Left kidney (tissue), 2 donors: ENCODE data around the gene GSDMA. TPM values are rescaled to one million over a fixed set of nuclear protein-coding genes. Genes with fewer than 3 reads are reported as not detected.

ENCODE experiments used
- DNase-seq: peaks from one replicate; pipeline ENCODE4 v3.0.0-alpha.2; 2013
- polyA plus RNA-seq: library from polyadenylated mRNA; unstranded; fragments of 120-200 nt; gene quantifications from one replicate; pipeline ENCODE4 v1.2.1, GENCODE V29; 2013; ENCODE audit not compliant: insufficient read length

The GSDMA gene
- polyA plus RNA-seq, 1 donor, result 2.9 TPM

DNA sequence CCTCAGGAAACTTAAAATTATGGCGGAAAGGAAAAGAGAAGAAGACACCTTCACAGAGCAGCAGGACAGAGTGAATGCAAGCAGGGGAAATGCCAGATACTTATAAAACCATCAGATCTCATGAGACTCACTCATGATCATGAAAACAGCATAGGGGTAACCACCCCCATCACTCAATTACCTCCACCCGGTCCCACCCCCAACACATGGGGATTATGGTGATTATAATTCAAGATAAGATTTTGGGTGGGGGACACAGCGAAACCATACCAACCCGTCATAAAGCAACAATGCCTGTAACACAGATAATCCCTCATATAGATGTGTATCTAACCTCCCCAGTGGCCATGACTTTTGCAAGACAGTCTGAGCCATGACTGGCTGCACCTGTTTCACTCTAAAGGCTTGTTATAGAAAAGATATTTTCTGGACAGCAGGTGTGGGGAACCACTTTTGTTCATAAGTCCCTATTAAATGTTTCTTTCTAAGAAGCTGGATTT, 7.0 kb upstream of the GSDMA start:
- DNase-seq, result no peak

- no peak for DNase-seq
These were observed 2.2 kb upstream of the GSDMA start for GRCh38 chr17:39960524-39961041.

- DNase-seq, result no peak
These were observed 1.0 kb downstream of the GSDMA start for GRCh38 chr17:39963829-39964228.

DNA sequence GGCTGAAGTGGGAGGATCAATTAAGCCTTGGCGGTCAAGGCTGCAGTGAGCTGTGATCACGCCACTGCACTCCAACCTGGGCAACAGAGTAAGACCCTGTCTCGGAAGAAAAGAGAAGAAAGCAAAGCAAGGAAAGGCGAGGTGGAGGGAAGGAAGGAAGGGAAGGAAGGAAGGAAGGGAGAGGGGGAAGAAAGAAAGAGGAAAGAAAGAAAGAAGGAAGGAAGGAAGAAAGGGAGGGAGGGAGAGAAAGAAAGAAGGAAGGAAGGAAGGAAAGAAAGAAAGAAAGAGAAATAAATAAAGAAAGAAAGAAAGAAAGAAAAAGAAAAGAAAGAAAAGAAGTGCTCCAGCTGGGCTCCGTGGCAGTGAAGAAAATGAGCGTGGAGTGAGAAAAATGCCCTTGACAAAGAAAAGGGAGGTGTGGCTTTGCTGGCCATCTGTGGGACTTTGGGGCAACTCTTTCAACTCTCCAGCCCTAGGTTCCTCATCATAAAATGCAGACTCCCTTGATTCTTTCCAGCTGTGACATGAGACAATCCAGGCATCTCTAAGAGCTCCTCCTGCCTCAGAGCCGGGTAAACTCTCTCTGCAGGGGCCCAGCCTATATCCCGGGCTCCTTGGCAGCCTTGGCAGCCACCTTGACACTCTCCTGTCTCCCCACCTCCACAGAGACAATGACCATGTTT, 2.4 kb downstream of the GSDMA start:
- no peak for DNase-seq

DNA sequence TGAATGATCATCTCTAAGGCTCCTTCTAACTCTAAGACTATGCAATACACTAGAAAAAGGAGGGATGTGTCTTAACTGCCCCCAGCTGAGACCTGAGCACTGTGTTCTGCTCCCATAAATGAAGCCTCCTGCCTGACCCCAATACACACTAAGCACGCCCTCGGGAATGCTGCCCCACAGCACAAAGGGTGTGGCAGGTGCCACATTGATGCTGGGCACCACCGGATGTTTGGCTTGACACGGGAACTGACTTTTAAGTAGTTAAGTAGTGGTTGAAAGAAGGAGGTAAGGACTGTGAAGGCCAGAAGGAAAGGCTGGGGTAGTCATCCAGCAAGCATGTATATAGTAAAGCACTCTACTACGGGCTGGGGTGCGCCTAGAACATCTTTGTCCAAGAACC, 4.0 kb downstream of the GSDMA start:
- no peak for DNase-seq

GRCh38 chr17:39968761-39969160, 6.0 kb downstream of the GSDMA start:
- DNase-seq, result no peak

DNA sequence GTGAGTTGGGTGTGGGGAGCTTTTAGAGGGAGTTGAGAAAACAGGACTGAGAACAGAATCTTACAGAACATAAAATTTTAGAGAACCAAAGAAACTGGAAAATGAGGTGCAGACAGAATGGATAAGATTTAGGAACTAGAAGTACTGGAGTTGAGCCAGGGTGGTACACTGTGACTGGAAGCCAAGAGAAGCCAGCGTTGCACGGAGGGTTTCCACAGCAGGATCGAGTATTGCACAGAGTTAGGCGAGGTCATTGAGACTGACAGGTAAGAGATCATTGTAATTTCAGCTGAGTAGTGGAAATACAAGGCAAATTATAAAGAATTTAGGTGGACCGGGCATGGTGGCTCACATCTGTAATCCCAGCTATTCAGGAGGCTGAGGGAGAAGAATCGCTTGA, 6.6 kb downstream of the GSDMA start:
- DNase-seq, result no peak

DNA sequence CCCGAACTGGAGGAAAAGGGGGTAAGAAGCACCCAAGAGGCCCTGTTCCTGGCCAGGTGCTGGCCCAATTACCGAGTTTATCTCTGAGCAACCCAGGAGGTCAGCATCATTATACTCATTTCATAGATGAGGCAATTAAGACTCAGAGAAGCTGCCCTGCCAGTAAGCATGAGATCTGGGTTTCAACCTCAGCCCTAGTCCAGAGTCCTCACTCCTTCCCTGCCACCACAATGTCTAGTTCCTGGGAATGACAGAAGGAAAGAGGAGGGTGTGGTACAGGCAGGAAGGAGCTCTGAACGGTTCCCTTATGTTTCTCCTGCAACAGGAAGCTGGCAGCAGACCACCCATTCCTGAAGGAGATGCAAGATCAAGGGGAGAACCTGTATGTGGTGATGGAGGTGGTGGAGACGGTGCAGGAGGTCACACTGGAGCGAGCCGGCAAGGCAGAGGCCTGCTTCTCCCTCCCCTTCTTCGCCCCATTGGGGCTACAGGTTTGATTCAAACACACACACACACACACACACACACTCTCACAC, 7.4 kb downstream of the GSDMA start:
- DNase-seq, result no peak

GRCh38 chr17:39971076-39971603, 8.3 kb downstream of the GSDMA start:
- no peak for DNase-seq

DNA sequence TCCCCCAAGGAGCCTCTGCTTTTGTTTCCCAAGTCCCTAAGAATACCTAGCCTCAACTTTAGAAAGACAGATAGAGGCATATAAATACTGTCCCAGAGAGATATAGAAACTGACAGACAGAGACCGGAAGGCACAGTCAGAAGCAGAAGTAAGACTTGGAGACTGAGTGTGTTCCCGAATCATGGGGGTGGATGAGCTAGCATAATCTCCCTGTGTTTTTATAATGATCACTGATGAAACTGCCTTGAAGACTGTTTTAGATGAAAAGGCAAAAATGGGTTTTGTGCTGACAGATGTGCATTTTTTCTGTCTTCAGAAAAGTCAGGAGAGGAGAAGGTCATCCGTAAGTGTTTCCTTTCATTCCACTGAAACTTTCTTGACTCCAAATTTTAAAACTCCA, 9.5 kb downstream of the GSDMA start:
- no peak for DNase-seq

- no peak for DNase-seq
These were observed 10.7 kb downstream of the GSDMA start for GRCh38 chr17:39973496-39973895.

DNA sequence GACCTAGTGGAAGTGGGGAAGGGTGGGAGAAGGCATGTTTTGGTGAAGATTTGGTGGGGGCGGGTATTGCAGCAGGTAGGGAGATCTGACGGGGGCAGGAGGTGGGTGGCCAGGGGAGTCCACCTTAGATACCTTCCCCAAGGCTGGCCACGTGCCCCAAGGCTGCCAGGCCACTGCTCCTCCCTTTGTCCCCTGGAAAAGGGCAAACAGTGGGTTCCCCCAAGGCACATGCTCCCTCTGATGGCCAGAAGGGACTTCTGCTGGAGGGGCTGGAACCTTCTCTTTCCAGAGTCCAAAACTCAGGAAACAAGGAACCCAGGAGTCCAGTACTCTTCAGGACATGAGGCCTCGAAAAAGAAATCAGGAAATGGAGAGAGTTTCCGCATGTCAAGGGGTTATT, 11.6 kb downstream of the GSDMA start:
- no peak for DNase-seq

DNA sequence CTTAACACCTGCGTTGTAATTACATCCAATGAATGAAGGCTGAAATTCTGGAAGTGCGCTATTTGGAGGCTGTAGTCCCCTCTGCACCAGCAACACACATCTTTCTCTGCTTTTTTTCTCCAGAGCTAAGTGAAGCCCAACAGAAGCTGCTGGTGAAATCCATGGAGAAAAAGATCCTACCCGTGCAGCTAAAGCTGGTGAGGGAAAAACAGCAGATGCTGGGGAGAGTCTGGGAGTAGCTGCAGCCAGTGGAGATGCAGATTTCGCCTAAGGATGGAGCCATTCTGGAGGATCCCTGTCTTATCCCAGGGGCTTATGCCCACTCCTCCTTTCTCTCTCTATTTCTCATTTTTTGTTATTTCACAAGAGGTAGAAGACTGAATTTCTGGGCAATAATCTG, 13.0 kb downstream of the GSDMA start:
- DNase-seq, result no peak

- DNase-seq, result no peak
These were observed 16.3 kb downstream of the GSDMA start for GRCh38 chr17:39979016-39979670.

GRCh38 chr17:39979893-39980350, 17.1 kb downstream of the GSDMA start:
- DNase-seq, result no peak

DNA sequence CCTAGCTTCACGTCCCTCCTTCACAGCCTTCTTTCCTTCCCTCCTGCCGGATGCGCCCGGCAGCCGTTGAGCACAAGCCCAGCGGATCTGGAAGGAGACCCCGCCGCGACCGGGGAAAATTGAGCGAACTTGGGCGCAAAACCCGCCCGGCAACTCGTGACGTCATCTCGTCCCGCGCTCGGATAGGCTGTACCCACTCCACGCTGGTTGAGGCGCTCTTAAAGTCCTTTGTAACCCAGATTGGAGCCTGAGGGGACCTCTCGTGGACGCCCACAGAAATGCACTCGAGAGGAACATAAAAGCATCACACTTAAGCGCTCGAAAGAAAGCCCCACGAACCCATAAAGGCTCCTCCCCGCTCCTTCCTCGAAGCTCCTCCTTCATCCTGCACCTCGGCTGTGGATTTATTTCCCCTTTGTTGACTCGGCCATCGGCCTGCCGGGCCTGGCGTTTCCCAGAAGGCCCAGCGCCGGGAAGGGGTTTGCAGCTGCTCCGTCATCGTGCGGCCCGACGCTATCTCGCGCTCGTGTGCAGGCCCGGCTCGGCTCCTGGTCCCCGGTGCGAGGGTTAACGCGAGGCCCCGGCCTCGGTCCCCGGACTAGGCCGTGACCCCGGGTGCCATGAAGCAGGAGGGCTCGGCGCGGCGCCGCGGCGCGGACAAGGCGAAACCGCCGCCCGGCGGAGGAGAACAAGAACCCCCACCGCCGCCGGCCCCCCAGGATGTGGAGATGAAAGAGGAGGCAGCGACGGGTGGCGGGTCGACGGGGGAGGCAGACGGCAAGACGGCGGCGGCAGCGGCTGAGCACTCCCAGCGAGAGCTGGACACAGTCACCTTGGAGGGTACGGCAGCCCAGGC, 17.8 kb downstream of the GSDMA start, which contains the start of gene PSMD3:
Gene PSMD3 (plus strand): TSS at position 457 of the 856 bp plus-strand sequence. CDS start 164 bp downstream, at position 621.
- DNase-seq, result peak; percentile 100

DNA sequence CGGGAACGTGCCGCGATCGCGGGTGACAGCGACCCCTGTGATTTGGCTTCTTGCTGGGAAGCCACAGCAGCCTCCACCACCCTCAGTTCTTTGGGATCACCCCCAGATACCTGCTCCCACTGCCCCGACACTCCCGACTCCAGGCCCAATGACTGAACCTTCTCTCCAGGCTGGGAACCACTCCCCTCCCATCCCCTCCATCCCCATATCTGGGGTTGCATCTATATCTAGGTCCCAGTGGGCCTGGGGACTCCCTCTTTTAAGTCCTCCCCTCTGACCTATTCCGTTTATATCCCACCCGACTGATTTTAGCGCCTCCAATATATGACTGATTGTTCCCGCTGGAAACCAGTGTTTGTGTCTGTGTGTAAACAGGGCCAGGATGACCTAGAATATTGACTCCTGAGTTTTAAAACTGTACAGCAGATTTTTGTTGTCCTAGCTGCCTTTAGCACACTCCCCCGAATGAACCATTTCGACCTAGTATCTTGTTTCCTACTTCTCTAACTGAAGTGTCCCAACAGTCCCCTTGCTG, 18.5 kb downstream of the GSDMA start:
- peak; percentile 17 for DNase-seq

- DNase-seq, result no peak
These were observed 19.1 kb downstream of the GSDMA start for GRCh38 chr17:39981766-39982375.

- no peak for DNase-seq
These were observed 25.5 kb downstream of the GSDMA start for GRCh38 chr17:39988206-39988810.

DNA sequence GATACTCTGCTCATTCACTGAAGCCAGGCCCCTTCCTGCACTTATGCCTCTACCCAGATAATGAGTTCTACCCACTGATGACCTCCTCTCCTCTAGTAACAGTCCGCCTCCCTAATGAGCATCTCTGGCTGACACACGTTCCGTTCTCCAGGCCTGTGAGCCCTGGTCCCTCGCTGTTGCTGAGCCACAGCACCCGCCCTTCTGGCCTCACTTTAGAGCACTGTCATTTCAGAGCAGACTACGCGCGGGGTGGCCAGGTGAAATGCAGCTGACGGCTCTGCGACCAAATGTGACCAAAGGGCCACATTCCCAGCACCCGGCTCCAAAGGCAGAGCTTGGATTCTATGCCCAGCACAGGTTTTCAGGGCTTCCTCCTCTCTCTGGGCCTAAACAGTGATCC, 31.6 kb downstream of the GSDMA start:
- no peak for DNase-seq

DNA sequence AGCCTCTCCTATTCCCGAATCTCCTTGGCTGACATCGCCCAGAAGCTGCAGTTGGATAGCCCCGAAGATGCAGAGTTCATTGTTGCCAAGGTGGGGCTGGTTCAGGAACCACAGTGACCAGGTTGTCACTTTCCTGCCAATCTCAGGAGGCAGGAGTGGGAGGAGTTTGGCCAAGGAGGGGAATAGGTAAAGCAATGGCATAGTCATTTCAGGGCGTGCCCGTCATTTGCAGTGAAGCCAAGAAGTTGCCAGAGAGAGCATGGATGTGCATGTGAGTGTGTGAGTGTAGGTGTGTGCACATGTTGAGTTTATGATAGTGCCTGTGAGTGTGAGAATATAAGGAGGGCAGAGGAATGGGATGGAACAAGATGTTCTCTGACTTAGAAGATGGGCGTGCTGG, 32.6 kb downstream of the GSDMA start:
- DNase-seq, result no peak
